Hindlimb muscle (tissue), 1 donor: ENCODE data around the gene PDLIM3. TPM values are rescaled to one million over a fixed set of nuclear protein-coding genes. Genes with fewer than 3 reads are reported as not detected.
A peak's percentile ranks its signal among the peaks of the same experiment; 100 is the strongest.
"Not testable (repeated sequence)": the region's sequence is repeated elsewhere in the genome, so short reads cannot be mapped to it uniquely, and the experiment has no call there.

Source experiments
- DNase-seq: peaks from one replicate; pipeline ENCODE4 v3.0.0-alpha.2; 2013
- polyA plus RNA-seq: library from polyadenylated mRNA; unstranded; fragments of 120-200 nt; gene quantifications from one replicate; pipeline ENCODE4 v1.2.1, GENCODE V29; 2013; ENCODE audit not compliant: insufficient read length

Gene PDLIM3, protein sequence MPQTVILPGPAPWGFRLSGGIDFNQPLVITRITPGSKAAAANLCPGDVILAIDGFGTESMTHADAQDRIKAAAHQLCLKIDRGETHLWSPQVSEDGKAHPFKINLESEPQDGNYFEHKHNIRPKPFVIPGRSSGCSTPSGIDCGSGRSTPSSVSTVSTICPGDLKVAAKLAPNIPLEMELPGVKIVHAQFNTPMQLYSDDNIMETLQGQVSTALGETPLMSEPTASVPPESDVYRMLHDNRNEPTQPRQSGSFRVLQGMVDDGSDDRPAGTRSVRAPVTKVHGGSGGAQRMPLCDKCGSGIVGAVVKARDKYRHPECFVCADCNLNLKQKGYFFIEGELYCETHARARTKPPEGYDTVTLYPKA
- 410 TPM for polyA plus RNA-seq

DNA sequence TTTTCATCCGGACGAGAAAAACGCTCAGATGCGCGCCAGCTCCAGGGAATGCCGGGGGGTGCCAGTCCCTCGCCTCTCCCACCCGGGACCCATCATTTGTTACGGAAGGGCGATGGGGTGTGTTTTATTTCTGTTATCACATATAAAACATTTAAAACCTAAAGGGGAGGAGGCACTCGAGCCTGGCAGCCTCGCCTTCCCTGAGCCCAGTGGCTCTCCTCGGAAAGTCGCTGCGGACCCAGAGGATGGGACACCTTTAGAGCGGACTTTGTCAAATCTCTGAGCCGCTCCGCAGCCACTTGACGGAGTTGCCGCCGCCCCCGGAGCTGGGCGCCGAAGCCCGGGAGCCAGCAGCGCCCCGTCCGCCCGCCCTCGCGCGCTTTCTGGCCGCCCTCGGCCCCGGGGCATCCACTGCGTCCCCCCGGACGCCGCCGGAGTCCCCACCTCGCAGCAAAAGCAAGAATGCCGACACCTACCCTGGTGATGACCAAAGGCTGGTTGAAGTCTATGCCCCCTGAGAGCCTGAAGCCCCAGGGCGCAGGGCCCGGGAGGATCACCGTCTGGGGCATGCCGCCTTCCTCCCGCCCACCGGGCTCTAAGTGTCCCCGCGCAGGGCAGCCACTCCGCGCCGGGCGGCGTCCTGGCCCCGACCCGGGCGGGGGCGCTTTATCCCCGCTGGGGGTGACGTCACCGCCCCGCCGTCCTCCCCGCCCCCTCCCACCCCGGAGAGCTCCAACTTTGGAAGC, at the start of gene PDLIM3:
Gene PDLIM3, minus strand, starts transcription at position 642 of the 746 bp plus-strand sequence. Its CDS starts 73 bp downstream, at position 569.
- DNase-seq = peak; percentile 61

DNA sequence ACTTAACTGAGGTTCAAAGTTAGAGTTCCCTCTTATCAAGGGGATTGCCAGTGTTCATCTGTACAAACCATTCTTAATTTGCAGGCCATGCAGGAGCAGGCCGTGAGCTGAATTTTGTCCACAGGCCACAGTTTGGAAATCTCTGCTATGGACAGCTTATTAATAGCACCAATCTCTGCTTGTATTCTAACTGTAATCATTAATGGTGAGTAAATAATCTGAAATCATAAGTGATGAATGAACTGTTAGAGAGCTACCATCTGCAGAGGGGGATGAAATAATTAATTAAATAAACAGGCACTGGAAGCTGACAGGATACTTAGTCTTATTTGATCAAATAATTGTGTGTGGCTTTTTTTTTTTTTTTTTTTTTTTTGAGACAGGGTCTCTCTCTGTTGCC, 48.5 kb upstream of the PDLIM3 start:
- DNase-seq = no peak

DNA sequence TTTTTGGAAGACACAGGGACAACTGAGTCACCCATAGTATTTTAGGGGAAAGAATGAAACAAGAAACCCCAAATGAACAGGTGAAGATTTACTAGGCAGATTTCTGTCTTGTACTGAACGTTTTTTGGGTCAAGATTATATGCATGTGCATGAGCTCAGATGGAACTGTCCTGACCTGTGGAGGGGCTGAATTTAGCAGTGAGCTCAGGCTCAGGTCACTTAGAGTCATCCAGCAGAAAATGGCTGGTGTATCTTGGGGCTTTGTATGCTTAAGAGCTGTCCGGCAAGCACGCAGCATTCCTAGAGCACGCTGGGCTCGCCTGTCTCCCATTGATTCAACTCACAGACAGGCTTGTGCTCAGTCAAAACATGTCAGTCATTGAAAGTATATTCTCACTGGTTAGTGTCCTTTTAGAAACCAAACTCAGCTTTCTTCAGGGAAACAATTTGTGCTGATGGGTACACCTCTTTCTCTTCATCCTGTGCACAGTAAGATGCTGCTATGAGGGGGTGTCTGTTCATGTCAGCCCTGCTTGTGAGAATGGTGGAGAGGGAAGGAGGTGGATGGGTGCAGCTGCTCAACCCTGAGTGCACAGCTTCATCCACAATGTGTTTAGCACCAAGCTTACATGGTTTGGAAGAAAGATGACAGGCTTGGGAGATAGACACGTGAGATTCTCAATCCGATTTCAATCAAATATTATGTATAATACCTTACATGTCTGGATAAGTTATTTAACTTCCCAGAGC, 47.5 kb upstream of the PDLIM3 start:
- no peak for DNase-seq

- DNase-seq = no peak
Observed at GRCh38 chr4:185580699-185581098, 45.4 kb upstream of the PDLIM3 start.

DNA sequence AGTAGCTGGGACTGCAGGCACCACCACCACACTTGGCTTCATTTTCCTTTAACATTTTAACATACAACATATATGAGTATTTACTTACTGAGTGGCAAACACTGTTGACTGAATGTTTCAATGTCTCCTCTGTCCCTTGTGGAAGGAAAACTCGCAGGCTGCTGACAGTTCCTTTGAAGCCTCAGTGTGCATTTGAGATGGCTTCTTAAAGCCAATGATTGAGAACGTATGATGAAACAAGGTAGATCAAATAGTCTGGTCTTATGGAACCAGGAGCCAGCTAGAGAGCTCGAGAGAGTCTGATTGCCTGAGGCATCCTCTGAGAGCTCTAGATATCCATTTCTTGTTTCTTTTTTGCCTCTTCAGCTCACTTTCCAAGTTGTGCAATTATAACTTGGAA, 43.0 kb upstream of the PDLIM3 start:
- DNase-seq = no peak

DNA sequence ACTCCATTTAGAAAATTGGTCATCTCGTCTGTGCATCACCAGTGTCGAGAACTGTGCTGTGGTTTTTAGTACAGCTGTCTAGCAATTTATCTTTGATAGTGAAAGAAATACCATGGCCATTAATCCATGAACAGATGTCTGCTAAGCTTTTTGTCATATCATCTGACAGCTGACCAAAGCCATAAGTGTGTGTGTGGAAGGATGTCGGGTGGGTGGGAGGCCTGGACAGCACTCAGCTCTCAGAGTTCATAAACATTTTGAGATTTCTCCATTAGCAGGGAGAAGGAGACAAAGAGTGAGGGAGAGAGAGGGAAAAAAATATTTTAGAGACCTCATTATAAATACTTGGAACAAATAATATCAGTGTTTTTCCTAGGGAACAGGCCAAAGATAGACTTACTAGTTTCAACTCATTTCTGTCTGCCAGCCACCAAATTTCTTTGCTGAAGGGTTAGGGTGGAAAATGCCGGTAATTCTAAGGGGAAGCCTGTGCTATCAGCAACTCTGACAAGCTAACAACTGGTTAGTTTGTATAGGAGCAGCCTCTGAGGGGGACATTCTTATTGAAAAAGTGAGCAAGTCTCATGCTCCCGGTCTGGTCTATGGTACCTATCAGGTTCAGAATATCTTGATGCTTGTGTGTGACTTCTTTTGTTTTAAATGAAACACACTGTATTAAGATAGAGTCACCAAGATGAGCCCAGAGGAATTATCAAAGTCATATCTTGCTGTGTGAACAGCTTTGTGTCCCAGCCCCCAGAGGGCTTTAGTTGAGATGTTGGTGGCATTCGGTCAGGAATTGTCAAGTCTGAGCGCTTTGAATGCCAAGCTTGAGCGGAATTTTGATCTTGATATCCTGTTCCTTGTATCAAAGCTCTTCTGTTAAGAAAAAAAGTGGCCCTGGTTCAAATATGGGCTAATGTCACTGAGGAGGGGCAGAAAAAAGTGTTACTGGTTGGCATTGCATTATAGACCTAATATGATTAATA, 41.9 kb upstream of the PDLIM3 start:
- DNase-seq = no peak

DNA sequence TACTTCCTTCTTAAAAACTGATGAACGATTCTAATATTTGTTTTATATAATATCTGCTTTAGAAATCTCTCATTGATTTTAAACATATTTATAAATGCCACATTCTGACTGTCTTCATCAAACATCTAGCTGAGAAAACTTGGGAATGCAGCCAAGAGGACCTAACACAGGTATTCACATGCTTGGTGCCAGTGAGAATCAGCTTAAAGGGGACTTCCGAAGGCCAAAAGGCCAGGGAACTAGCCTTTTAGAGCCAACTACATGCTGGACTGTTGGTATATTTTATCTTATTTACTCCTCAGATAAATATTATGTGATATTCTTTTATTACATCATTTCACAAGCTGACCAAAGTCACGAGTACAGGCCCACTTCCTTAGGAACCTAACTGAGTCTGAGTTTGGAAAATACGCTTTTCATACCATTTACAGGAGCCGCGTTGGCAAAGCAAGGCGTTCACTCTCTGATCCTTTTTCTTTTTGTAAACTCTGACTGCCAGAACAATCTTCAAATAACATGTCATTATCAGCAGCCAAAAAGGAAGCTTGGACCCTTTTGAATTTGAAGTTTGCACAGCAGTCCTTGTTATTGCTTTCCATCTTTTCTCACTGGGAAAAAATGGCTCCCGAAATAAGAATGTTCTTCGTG, 41.1 kb upstream of the PDLIM3 start:
- no peak for DNase-seq

DNA sequence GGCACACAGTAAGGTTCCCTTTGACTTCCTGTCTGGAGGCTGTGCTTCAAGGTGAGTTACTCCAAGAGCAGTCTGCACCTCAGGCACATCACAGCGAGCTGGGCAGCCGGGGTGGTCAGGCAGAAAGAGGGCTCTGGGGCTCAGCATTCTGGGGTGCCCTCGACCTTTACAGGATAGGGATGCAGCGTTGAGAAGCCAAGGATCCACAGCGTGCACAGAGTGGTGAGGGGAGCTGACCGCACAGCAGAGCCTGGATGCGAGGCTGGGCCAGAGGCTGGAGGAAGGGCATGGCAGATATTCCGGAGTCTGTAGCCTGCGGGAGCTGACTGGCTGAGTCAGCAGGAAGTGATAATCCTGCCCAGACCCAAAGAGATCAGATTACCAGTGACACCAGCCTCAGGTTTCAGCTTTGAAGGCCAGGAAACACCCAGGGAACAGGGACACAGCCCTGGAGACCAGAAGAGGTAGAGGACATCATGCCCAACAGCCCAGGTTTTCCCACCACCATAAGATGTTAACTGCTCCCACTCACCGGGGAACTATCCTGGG, 38.4 kb upstream of the PDLIM3 start:
- no peak for DNase-seq

DNA sequence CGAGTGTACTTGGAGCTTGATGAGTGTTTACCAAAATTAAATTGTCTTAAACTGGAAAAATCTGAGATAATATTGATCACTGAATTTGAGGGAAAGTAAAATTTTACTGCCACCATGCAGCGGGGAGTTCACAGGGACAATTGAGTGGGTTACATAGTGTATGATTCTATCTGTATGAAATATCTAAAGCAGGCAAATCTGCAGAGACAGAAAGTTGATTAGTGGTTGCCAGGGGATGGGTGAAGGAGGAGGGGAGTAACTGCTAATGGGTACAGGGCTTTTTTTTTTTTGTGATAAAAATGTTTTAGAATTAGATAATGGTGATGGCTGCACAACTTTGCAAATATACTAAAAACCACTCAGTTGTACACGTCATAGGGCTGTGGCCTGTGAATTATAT, 35.4 kb upstream of the PDLIM3 start:
- no peak for DNase-seq

DNA sequence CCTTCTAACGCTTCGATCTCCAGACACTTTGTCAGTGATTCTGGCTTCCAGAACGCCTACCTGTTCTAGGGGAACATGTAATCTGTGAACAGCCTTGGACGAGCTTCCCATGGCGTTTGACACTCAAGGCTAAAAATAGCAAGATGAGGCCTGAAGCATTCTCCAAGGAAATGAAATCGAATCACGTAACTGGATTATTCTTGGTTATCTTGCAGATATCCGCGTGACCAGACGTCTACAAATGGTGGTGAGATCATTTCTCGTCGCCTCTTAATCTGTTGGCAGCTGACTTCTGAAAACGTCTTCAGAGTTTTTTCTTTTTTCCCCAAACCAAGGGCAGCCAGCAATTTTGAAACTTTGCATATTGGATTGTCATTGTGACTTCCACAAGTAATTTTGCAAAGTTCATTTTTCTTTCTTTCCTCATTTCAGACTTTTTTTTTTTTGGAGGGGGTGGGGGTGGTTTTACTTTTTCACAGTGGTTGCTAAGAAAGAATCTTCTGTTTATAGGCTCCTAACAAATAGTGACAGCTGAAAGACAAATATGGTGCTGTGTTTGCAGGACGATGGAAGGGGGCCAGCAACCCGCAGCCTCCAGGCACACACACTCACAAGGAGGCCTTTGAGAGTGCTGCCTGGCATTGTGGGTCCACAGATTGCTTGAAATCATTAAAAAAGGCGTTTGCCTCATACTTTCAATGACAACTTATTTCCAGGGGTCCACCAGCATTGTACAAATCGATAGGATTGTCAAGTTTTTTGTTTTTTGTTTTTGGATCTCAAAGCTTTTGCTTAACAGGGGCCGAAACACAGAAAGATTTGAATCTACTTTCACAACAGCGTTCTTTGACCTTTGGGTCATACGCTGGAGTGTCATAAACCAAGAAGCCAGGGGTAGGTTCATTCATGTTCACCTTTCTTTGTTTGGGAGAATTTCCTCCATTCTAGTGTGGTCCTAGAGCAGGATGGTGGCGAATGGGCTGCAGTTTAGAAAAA, 32.4 kb upstream of the PDLIM3 start:
- peak; percentile 49 for DNase-seq

GRCh38 chr4:185566972-185567371, 31.7 kb upstream of the PDLIM3 start:
- peak; percentile 56 for DNase-seq

- DNase-seq = no peak
Observed at GRCh38 chr4:185566425-185566824, 31.1 kb upstream of the PDLIM3 start.

DNA sequence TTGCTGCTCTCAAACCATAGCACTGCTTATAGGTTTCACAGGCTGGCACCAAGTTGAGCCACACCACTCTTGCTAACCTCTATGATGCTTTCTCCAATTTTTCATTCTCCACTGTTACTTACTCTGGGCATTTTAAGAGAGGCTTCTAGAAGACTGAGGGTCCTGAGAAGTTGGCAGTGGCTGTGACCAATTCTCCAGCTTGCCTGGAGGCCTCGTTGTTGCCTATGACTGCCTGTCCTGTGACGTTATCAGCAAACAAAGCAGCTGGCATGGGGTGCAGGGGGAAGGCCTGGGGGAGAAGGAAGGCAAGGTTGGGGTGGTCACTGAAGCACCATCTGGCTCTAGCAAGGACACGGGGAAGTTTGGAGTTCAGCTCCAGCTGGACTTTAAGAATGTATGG, 30.4 kb upstream of the PDLIM3 start:
- no peak for DNase-seq

GRCh38 chr4:185564349-185564748, 29.0 kb upstream of the PDLIM3 start:
- no peak for DNase-seq

DNA sequence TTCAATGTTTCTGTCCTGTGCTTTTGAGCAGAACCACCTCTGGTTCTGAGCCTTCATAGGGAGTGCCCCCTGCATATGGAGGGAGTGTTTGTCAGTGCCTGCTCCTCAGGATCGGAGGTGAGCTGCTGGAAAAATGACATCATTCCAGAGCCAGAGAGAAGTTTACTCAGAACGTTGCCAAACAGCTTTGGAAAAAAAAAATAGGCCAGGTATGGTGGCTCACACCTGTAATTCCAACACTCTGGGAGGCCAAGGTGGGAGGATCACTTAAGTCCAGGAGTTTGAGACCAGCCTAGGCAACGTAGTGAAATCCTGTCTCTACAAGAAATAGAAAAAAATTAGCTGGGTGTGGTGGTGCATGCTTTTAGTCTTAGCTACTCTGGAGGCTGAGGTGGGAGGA, 27.2 kb upstream of the PDLIM3 start:
- no peak for DNase-seq

- no peak for DNase-seq
Observed at GRCh38 chr4:185560316-185560715, 25.0 kb upstream of the PDLIM3 start.

- no peak for DNase-seq
Observed at GRCh38 chr4:185559915-185560281, 24.6 kb upstream of the PDLIM3 start.

DNA sequence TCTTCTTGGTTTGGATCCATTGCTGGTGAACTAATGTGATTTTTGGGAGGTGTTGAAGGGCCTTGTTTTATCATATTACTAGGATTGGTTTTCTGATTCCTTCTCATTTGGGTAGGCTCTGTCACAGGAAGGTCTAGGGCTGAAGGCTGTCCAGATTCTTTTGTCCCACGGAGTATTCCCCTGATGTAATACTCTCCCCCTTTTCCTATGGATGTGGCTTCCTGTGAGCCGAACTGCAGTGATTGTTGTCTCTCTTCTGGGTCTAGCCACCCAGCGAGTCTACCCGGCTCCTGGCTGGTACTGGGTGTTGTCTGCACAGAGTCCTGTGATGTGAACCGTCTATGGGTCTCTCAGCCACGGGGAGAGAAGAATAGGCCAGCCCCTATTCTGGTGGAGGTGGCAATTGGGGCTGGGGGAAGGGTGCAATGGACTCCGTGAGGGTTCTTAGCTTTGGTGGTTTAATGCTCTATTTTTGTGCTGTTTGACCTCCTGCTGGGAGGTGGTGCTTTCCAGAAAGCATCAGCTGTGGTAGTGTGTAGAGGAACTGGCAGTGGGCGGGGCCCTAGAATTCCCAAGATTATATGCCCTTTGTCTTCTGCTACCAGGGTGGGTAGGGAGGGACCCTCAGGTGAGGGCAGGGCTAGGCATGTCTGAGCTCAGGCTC, 24.1 kb upstream of the PDLIM3 start:
- DNase-seq = not testable (repeated sequence)
